Colonic mucosa (tissue), 4 donors: ENCODE results near the gene TM7SF2. TPM values are rescaled to one million over a fixed set of nuclear protein-coding genes. Genes with fewer than 3 reads are reported as not detected.
A peak's percentile ranks its signal among the peaks of the same experiment; 100 is the strongest.

Experiments used
- DNase-seq: peaks from one replicate; pipeline ENCODE4 v3.0.0-alpha.2; 2020
- H3K27ac ChIP-seq: fragments of 200-600 bp; one replicate; pipeline ENCODE4 v1.8.0; 2021
- H3K27me3 ChIP-seq: fragments of 200-600 bp; one replicate; pipeline ENCODE4 v1.8.0; 2021
- H3K36me3 ChIP-seq: fragments of 200-600 bp; one replicate; pipeline ENCODE4 v1.8.0; 2021
- H3K4me1 ChIP-seq: fragments of 200-600 bp; one replicate; pipeline ENCODE4 v1.8.0; 2021; ENCODE audit warnings: mild to moderate bottlenecking
- H3K4me3 ChIP-seq: fragments of 200-600 bp; one replicate; pipeline ENCODE4 v1.8.0; 2021
- H3K9ac ChIP-seq, 2 donors: one replicate each; pipeline ENCODE4 v1.7.0; 2013; ENCODE audit warnings: control low read depth in 2 of 2, low read depth in 2 of 2, low read length in 2 of 2
- H3K9me3 ChIP-seq: fragments of 200-600 bp; one replicate; pipeline ENCODE4 v1.8.0; 2021
- CTCF ChIP-seq: fragments of 200-600 bp; IDR thresholded peaks from one replicate; pipeline ENCODE4 v1.8.0; 2022; ENCODE audit warnings: antibody characterized with exemption, mild to moderate bottlenecking
- intact Hi-C: fragments of 100-400 bp; cut with DNase I; formaldehyde crosslinking; loops from one replicate; pipeline ENCODE4 v1.14.1; 2022
- total RNA-seq, 2 donors: library from RNA; stranded (reverse); fragmentation: NEBNext Ultra II Directional in 1 of 2; extraction: Animal tissue kit (Norgen Biotek cat#: 25700) in 1 of 2; gene quantifications; one replicate each; pipeline ENCODE4 v1.2.1, GENCODE V29; 2021
- donor health status: healthy.
- donor health status: DM: no; HTN: no; CAD: no.
- donor health status: DM: no; HTN: no; CAD: no.

The TM7SF2 gene
- total RNA-seq, 2 donors from 2014 or later = 26.6 to 40.0 TPM

GRCh38 chr11:65129649-65130441, 18.2 kb downstream of the TM7SF2 start:
- intact Hi-C loops = no loop called here
- no peaks in the 10 kb centered on the region for H3K9me3 ChIP-seq
- TF ChIP-seq CTCF = no peak
- H3K27me3 ChIP-seq = no peaks in the 10 kb centered on the region
- H3K4me3 ChIP-seq = no peak overlapping the region
- H3K27ac ChIP-seq = no peak overlapping the region
- no peak overlapping the region for H3K9ac ChIP-seq
- no peak for DNase-seq
- H3K36me3 ChIP-seq = peaks cover 52% of the 10 kb centered on the region
- H3K4me1 ChIP-seq = peaks cover 15% of the 10 kb centered on the region

GRCh38 chr11:65130631-65131416, 19.2 kb downstream of the TM7SF2 start:
- TF ChIP-seq CTCF = no peak
- DNase-seq = no peak
- Histone ChIP-seq H3K27ac (no peak overlapping the region), H3K36me3 (peaks cover 42% of the 10 kb centered on the region), H3K9ac (no peak overlapping the region), H3K27me3 (no peaks in the 10 kb centered on the region), H3K9me3 (no peaks in the 10 kb centered on the region), H3K4me3 (no peak overlapping the region), H3K4me1 (peaks cover 15% of the 10 kb centered on the region)
- intact Hi-C loops = no loop called here

- H3K9me3 ChIP-seq = no peaks in the 10 kb centered on the region
- no peak overlapping the region for H3K9ac ChIP-seq
- no peak for TF ChIP-seq CTCF
- H3K36me3 ChIP-seq = peaks cover 42% of the 10 kb centered on the region
- intact Hi-C loops = no loop called here
- H3K4me3 ChIP-seq = no peak overlapping the region
- H3K27ac ChIP-seq = no peak overlapping the region
- no peak for DNase-seq
- peaks cover 15% of the 10 kb centered on the region for H3K4me1 ChIP-seq
- no peaks in the 10 kb centered on the region for H3K27me3 ChIP-seq
Observed at GRCh38 chr11:65131417-65131776, 19.7 kb downstream of the TM7SF2 start.

GRCh38 chr11:65131895-65132237, 20.2 kb downstream of the TM7SF2 start:
- Histone ChIP-seq H3K9ac (peak overlapping the region in 1 of 2 donors; percentile 44), H3K4me1 (peaks cover 15% of the 10 kb centered on the region), H3K27ac (no peak overlapping the region), H3K27me3 (no peaks in the 10 kb centered on the region), H3K36me3 (peaks cover 42% of the 10 kb centered on the region), H3K4me3 (no peak overlapping the region), H3K9me3 (no peaks in the 10 kb centered on the region)
- no peak for DNase-seq
- TF ChIP-seq CTCF = no peak
- intact Hi-C loops = no loop called here

GRCh38 chr11:65132238-65132987, 20.7 kb downstream of the TM7SF2 start:
- Histone ChIP-seq H3K27me3 (no peaks in the 10 kb centered on the region), H3K4me1 (peaks cover 15% of the 10 kb centered on the region), H3K4me3 (peak overlapping the region; percentile 86), H3K36me3 (peaks cover 40% of the 10 kb centered on the region), H3K9ac (peak overlapping the region in 1 of 2 donors; percentile 98), H3K27ac (peak overlapping the region; percentile 94), H3K9me3 (no peaks in the 10 kb centered on the region)
- no peak for TF ChIP-seq CTCF
- intact Hi-C loops = no loop called here
- DNase-seq = peak; percentile 22
